Measurements from ENCODE around the gene OR6C76.

The OR6C76 gene

GRCh38 chr12:55467836-55468235, 41.8 kb downstream of the OR6C76 start:
- Histone ChIP-seq H3K36me3 (ENCODE audit: insufficient read depth, low read length) (no peaks in the 10 kb centered on the region), H3K4me3 (no peak overlapping the region), H3K9me3 (ENCODE audit: low read depth, low read length) (no peaks in the 10 kb centered on the region), H3K9ac (ENCODE audit: insufficient read length) (no peak overlapping the region), H3K27ac (no peak overlapping the region)
- TF ChIP-seq EZH2 (IDR thresholded peaks at IDR 0.05) (no peak), FOXP2 (optimal IDR thresholded peaks at IDR 0.05; ENCODE audit: control extremely low read depth, extremely low read length, insufficient read depth) (no peak), POLR2AphosphoS5 (IDR thresholded peaks at IDR 0.05; ENCODE audit: borderline replicate concordance, low read depth, low read length) (no peak)
- no peak for DNase-seq (ENCODE audit: low read depth, low spot score)

- Histone ChIP-seq H3K4me3 (no peak overlapping the region), H3K9me3 (ENCODE audit: low read depth, low read length) (no peaks in the 10 kb centered on the region), H3K27ac (no peak overlapping the region), H3K9ac (ENCODE audit: insufficient read length) (no peak overlapping the region), H3K36me3 (ENCODE audit: insufficient read depth, low read length) (no peaks in the 10 kb centered on the region)
- TF ChIP-seq POLR2AphosphoS5 (IDR thresholded peaks at IDR 0.05; ENCODE audit: borderline replicate concordance, low read depth, low read length) (no peak), EZH2 (IDR thresholded peaks at IDR 0.05) (no peak), FOXP2 (optimal IDR thresholded peaks at IDR 0.05; ENCODE audit: control extremely low read depth, extremely low read length, insufficient read depth) (no peak)
- no peak for DNase-seq (ENCODE audit: low read depth, low spot score)
These were observed 43.2 kb downstream of the OR6C76 start for GRCh38 chr12:55469291-55469690.

GRCh38 chr12:55470088-55470829, 44.2 kb downstream of the OR6C76 start, which contains the start of gene OR6C70:
TSS of gene OR6C70 (minus strand) at chr12:55470138. CDS start at chr12:55470138, 0 bp downstream.
- no peak within 1 kb of the TSS for H3K4me3 ChIP-seq
- DNase-seq (ENCODE audit: low read depth, low spot score), result peak; percentile 10
- TF ChIP-seq POLR2AphosphoS5 (IDR thresholded peaks at IDR 0.05; ENCODE audit: borderline replicate concordance, low read depth, low read length) (no peak), EZH2 (IDR thresholded peaks at IDR 0.05) (no peak), FOXP2 (optimal IDR thresholded peaks at IDR 0.05; ENCODE audit: control extremely low read depth, extremely low read length, insufficient read depth) (no peak)
- no peaks in the 10 kb centered on the region for H3K9me3 ChIP-seq (ENCODE audit: low read depth, low read length)
- H3K9ac ChIP-seq (ENCODE audit: insufficient read length), result no peak within 1 kb of the TSS
- no peaks in the 10 kb centered on the region for H3K36me3 ChIP-seq (ENCODE audit: insufficient read depth, low read length)
- H3K27ac ChIP-seq, result no peak within 1 kb of the TSS

- TF ChIP-seq EZH2 (IDR thresholded peaks at IDR 0.05), result no peak
- no peak for TF ChIP-seq POLR2AphosphoS5 (IDR thresholded peaks at IDR 0.05; ENCODE audit: borderline replicate concordance, low read depth, low read length)
- TF ChIP-seq FOXP2 (optimal IDR thresholded peaks at IDR 0.05; ENCODE audit: control extremely low read depth, extremely low read length, insufficient read depth), result no peak
- Histone ChIP-seq H3K27ac (no peak overlapping the region), H3K9me3 (ENCODE audit: low read depth, low read length) (no peaks in the 10 kb centered on the region), H3K9ac (ENCODE audit: insufficient read length) (no peak overlapping the region), H3K36me3 (ENCODE audit: insufficient read depth, low read length) (no peaks in the 10 kb centered on the region), H3K4me3 (no peak overlapping the region)
- no peak for DNase-seq (ENCODE audit: low read depth, low spot score)
These were observed 46.2 kb downstream of the OR6C76 start for GRCh38 chr12:55472264-55472663.
